HG03060 (cell line): Measurements from ENCODE around the gene TNFRSF21.
"Not testable (repeated sequence)": the region's sequence is repeated elsewhere in the genome, so short reads cannot be mapped to it uniquely, and the experiment has no call there.

Experiments used
- ATAC-seq: cut with Tn5 transposase; IDR thresholded peaks from one replicate; pipeline ENCODE4 v1.9.1; 2021; ENCODE audit warnings: low read depth, moderate number of reproducible peaks; ENCODE audit not compliant: unreplicated experiment

TNFRSF21 gene

GRCh38 chr6:47323887-47324286 is 14.2 kb upstream of the TNFRSF21 start:
- ATAC-seq, result no peak

DNA sequence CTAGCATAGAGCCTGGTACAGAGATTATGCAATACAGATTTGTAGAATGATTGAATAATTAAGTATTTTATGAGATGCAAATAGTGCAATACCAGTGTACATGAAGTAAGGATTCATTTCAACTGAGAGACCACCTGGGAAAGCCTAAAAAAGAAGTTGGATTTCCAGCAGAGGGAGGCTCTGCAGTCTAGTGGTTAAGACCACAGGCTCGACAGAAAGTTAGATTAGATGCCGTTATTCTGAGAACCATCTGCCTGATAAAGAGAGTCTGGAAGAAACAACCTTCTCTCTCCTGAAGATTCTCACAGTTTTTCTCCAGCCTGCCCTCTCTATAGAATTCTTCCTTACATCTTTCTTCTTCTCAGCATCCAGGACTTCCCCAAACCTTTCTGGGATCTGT is 13.6 kb upstream of the TNFRSF21 start:
- no peak for ATAC-seq

DNA sequence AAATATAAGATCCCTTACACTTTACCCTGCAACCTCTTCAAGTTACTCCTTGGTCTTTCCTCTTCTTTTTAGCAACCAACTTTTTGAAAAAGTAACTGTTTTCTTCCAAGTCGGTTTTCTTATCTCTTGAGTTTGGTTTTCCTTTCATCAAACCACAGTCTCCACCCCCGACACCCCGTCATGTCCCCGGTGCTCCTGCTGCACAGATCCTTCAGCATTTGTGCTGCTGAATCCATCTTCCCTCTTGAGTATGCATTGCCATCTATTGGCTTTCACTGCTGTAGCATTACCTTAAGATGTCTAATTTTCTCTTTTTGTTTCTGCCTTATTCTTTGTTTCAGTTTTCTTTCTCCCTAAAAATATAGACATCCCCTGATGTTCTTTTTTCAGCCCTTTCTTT is 11.9 kb upstream of the TNFRSF21 start:
- no peak for ATAC-seq

GRCh38 chr6:47319867-47320266 is 10.2 kb upstream of the TNFRSF21 start:
- ATAC-seq, result no peak

GRCh38 chr6:47319382-47319781 is 9.7 kb upstream of the TNFRSF21 start:
- ATAC-seq, result no peak

DNA sequence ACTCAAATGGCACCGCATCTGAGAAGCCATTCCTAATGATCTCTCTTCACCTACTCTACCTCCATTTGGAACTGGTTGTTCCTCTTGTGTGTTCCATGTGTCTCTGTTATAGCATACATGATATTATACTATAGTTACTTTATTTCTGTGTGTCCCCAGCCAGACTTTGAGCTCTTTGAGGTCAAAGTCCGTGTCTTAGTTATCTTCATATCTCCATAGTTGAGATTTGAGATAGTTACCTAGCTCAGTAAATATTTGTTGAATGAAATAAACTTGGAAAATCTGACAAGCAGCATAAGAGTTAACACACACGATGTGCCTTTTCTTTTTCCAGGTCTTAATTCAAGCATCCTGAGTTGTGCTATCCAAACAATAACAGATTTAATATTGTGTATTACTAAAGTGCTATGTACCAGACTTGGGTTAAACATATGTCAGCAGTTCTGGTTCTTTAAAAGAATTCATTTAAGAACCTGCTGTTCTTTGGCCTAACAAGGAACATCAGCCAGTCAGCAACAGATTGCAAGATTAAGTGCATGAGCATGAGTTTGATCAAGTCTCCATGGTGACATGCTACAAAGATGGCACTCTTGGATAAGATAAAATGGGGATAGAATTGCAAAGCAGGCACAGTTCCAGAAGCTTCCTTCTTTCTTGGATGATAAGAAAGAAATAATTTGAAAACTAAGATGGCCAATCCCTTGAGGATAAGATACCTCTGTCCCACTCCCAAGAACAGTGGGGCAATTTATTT is 8.7 kb upstream of the TNFRSF21 start:
- no peak for ATAC-seq

DNA sequence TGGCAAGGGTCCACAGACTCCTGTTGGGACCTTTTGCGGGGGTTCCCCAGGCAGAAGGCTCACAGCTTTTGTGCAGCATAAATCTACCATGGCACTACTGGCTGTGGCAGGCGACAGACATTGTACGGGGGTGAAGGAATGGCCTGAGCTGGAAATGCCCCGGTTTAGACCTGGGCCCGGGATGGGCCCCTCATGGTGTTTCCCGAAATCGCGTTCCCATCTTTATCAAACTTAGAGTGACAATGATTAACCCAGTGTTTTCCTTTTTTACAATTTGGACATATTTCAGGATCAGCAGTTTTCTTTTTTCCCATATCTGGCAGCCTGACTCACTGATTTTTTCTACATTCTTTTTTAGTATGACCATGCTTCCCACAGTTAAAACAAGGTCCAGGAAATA is 5.5 kb upstream of the TNFRSF21 start:
- not testable (repeated sequence) for ATAC-seq

DNA sequence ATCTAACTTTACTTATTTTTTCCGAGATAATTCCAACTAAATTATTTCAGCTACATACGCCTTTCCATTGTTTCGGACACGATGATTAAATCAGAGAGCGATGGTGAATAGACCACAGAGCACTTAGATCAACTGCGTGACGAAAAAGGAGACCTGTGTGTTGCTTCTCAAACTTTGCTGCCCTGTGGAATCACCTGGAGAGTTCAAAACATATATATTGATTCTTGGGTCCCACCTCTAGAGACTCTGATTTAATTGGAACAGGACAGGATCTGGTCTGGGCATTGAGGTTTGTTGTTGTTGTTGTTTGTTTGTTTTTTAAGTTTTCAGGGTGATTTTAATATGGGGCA is 401 bp upstream of the TNFRSF21 start:
- no peak for ATAC-seq

DNA sequence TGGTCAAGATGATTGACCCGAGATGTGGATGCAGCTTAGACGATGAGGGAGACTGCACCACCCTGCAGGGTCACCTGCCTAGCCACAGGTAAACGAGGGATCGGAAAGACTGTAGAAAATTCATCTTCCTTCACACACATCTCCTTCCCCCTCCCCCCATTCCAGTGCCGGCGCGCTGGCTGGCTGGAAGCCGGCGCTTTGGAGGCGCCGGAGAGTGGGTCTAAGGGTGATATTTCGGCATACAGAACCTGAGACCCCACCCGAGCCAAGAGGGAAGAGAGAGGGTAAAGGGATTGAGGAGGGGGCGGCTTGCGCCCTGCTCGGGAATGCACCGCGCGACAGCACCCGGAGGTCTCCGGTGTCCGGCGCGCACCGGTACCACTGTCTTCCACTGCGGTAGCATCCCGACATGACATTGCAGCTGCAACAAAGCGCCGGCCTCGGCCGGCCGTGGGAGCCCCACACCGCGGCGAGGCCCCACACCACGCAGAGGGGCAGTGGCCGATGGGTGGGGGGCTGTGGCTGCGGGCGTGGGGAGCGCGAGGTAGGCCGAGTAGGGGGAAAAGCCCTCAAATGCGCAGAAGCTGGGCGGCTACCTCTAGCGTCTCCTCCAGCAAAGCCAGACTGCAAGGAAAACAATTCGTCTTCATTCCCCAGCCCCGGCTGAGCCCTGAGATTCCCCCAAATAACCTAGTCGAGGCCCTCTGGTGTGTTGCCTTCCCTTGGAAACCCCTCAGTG is 984 bp downstream of the TNFRSF21 start:
- ATAC-seq, result no peak

DNA sequence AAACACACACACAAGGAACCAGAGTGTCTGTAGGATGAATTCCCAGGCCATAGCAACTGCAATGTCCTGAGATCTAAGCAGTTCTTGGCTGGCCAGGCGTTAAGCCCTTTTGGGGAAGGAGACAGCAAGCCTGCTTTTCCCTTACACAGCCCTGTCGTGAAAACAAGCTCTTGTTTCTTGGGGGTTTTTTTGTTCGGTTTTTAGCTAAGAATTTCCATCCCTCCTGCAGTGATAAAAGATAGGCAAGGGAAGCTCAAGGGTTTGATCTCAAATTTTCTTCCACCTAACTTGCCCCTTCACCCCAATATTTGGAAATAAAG is 1.5 kb downstream of the TNFRSF21 start:
- ATAC-seq, result no peak

DNA sequence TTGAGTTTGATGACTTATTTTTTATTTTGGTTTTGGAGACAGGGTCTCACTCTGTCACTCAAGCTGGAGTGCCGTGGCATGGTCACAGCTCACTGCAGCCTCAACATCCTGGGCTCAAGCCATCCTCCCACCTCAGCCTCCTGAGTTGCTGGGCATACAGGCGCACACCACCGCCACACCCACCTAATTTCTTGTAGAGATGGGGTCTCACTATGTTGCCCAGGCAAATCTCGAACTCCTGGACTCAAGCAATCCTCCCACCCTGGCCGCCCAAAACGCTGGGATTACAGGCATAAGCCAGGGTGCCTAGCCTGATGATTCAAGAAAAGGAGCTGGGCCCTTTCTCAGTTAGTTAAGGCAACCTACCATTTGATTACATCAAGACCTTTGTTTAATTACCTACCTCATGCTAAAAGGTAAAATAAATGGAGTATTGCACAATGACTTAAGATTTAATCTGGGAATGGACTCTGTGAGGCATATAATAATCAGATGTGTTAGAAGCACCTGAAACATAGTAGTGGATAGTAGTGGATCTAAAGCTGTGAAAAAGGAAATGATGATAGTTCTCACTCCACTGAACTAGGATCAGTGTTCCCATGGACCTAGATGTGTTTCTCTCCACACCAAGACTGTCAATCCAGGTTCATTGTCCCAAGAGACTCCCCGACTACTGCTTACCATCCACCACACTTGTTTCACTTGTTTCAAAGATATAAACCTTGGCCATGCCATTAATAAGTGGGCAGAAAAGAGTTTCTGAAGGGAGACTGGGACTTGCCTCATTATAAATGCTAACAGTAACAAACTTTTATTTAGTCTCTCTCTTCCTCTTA is 2.1 kb downstream of the TNFRSF21 start:
- no peak for ATAC-seq

- ATAC-seq, result no peak
Observed at GRCh38 chr6:47306887-47307286, 2.8 kb downstream of the TNFRSF21 start.

- ATAC-seq, result no peak
Observed at GRCh38 chr6:47303861-47304260, 5.8 kb downstream of the TNFRSF21 start.

- ATAC-seq, result no peak
Observed at GRCh38 chr6:47303342-47303741, 6.4 kb downstream of the TNFRSF21 start.

DNA sequence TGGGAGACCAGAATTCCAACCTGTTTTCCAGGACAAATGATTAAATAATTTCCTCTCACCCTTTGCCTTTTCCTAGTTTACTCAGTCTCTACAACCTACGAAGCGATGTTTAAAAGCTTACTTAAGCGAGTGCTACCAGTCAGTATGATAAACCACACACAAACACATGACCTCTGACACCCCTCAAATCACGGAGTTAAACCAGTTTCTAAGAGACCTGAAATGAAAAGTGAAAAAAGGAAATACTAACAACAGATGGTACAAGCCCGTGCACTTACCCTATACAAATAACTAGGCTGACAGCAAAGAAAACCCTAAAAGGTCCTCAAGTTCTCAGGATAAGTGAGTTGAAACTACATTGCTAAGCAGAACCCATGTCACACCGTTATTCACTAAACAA is 7.7 kb downstream of the TNFRSF21 start:
- no peak for ATAC-seq

- no peak for ATAC-seq
Observed at GRCh38 chr6:47301441-47301840, 8.3 kb downstream of the TNFRSF21 start.

GRCh38 chr6:47300417-47300816 is 9.3 kb downstream of the TNFRSF21 start:
- no peak for ATAC-seq

GRCh38 chr6:47299965-47300364 is 9.7 kb downstream of the TNFRSF21 start:
- ATAC-seq, result no peak

GRCh38 chr6:47298475-47298874 is 11.2 kb downstream of the TNFRSF21 start:
- ATAC-seq, result no peak

GRCh38 chr6:47294990-47295389 is 14.7 kb downstream of the TNFRSF21 start:
- no peak for ATAC-seq

DNA sequence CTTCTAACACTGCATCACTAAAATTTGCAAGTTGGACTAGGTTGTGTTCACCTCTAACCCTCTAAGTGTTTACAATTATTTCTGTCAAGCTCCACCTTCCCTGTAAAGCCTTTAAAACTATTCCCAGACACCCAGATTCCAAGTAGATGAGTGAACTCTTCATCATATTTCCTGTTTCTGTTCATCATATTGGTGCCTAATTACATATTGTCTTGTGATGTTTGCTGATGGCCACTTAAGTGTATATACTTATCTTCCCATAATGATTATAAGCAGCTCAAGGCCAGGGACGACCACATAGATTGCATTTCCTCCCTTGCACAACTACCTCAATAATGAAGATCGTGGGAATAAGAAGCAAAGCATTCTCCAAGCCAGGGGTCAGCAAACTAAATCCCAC is 16.8 kb downstream of the TNFRSF21 start:
- ATAC-seq, result no peak

DNA sequence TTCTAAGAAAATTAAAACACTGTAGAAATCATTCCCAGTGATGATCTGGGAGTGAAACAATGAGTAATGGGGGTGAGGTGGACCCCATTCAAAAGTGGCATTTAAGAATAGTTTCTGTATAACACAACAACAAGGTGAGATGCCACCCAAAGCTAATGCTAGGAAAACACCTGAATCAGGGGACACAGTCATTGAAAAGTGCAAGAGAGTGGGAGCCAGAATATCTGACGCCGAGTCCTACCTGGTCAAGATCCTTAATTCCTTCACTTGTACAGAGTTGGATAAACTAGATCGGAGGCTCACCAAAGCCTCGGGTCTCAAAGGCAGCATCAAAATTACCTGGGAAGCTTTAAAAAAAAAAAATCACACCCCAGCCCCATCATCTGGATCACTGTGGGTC is 17.7 kb downstream of the TNFRSF21 start:
- ATAC-seq, result no peak
